ENCODE results near the gene HTT-AS.

The HTT-AS gene

DNA sequence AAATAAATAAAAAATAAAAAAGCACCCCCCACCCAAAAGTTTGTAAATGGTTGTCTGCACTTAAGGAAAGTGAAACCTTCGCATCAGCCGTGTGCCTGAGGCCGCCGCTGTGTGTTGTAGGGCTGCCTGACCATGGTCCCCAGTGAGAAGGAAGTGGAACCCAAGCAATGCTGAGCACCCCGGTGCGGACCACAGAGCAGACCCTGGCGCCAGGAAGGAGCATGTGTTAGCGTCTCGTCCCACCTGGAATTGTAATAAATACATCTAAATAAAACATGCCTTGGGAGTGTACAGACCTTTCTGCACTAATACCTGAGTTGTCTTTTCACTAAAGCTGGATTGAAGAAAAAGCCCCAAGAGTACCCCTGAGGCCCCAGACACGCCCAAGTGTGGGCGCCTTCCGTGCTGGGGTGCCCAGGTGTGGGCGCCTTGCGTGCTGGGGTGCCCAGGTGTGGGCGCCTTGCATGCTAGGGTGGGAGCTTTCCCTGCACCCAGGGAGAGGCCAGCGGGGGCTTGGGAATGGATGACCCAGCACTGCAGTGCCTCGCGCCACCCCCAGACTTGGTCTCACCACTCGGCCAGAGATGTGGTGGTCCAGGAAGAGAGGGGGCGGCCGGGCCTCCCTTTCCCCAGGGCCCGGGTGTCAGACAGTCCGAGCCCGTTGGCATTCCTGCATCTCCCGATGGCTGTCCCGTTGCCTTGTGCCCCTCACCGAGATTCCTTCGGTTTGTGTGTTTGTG is 33.7 kb downstream of the HTT-AS start:
- H3K4me3 ChIP-seq (ENCODE audit: low read depth, low read length) = no peak overlapping the region
- TF ChIP-seq POLR2A (IDR thresholded peaks at IDR 0.05; ENCODE audit: extremely low read depth, insufficient read length) (no peak), MYC (IDR thresholded peaks at IDR 0.05; ENCODE audit: low read depth, low read length) (no peak)
- TF ChIP-seq, protein P1, sequence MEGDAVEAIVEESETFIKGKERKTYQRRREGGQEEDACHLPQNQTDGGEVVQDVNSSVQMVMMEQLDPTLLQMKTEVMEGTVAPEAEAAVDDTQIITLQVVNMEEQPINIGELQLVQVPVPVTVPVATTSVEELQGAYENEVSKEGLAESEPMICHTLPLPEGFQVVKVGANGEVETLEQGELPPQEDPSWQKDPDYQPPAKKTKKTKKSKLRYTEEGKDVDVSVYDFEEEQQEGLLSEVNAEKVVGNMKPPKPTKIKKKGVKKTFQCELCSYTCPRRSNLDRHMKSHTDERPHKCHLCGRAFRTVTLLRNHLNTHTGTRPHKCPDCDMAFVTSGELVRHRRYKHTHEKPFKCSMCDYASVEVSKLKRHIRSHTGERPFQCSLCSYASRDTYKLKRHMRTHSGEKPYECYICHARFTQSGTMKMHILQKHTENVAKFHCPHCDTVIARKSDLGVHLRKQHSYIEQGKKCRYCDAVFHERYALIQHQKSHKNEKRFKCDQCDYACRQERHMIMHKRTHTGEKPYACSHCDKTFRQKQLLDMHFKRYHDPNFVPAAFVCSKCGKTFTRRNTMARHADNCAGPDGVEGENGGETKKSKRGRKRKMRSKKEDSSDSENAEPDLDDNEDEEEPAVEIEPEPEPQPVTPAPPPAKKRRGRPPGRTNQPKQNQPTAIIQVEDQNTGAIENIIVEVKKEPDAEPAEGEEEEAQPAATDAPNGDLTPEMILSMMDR (IDR thresholded peaks at IDR 0.05; ENCODE audit: low read depth, low read length) = no peak
- TF ChIP-seq, protein P2, sequence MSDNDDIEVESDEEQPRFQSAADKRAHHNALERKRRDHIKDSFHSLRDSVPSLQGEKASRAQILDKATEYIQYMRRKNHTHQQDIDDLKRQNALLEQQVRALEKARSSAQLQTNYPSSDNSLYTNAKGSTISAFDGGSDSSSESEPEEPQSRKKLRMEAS (IDR thresholded peaks at IDR 0.05; ENCODE audit: low read depth, low read length) = no peak
- DNase-seq (ENCODE audit: low read depth) = no peak

DNA sequence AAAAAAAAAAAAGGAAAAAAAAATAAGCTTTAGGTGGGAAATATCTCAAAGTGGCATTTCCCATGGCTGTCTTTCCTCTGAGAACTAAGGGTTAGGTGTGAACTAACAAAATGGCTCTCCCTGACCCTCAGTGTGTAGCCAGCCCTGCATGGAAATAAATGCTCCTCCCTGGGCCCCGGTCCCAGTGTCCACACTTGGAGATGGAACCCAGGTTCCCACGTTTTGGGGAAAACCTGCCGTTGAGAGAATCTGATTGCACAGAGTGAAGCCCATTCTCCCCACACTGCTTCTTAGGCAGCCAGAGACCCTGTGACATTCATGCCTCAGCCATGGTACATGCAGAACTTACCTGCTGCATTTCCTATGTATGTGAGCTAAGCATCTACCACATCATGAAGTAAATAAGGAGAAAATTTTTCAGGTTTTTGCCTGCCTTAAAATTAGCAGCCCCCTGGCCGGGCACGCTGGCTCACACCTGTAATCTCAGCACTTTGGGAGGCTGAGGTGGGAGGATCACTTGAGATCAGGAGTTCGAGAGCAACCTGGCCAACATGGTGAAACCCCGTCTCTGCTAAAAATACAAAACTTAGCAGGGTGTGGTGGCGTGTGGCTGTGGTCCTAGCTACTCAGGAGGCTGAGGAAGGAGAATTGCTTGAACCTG is 34.5 kb downstream of the HTT-AS start:
- H3K4me3 ChIP-seq (ENCODE audit: low read depth, low read length) = no peak overlapping the region

DNA sequence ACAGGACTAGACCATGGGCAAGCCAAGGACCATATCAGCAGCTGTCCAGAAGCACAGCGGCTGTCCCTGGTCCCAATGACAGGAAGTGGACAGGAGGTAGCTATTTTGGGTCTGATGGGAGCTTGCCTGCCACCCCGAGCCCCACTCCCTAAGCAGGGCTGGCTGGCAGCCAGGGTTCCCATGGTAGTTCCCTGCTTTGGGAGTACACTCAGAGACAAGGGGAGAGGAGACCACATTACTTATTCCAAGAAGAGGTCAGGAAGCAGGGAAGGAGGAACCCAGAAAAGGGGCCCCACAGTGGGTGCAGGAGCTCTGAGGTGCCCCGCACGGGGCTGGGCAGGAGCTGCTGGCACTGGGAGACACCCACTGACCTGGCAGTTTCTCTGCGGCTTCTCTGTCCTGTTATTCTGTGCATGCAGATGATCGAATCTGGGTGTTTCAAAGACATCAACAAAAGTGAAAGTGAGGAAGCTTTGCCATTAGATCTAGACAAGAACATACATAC is 36.3 kb downstream of the HTT-AS start:
- H3K4me3 ChIP-seq (ENCODE audit: low read depth, low read length) = no peak overlapping the region
- TF ChIP-seq POLR2A (IDR thresholded peaks at IDR 0.05; ENCODE audit: extremely low read depth, insufficient read length) (no peak), MYC (IDR thresholded peaks at IDR 0.05; ENCODE audit: low read depth, low read length) (no peak)
- TF ChIP-seq, protein P2 (IDR thresholded peaks at IDR 0.05; ENCODE audit: low read depth, low read length) = no peak
- TF ChIP-seq, protein P1 (IDR thresholded peaks at IDR 0.05; ENCODE audit: low read depth, low read length) = no peak
- DNase-seq (ENCODE audit: low read depth) = no peak

More for the DNA sequence above, 34.5 kb downstream of the HTT-AS start:
- TF ChIP-seq, protein P1 (IDR thresholded peaks at IDR 0.05; ENCODE audit: low read depth, low read length) = no peak
- TF ChIP-seq POLR2A (IDR thresholded peaks at IDR 0.05; ENCODE audit: extremely low read depth, insufficient read length) (no peak), MYC (IDR thresholded peaks at IDR 0.05; ENCODE audit: low read depth, low read length) (no peak)
- TF ChIP-seq, protein P2 (IDR thresholded peaks at IDR 0.05; ENCODE audit: low read depth, low read length) = no peak
- no peak for DNase-seq (ENCODE audit: low read depth)

DNA sequence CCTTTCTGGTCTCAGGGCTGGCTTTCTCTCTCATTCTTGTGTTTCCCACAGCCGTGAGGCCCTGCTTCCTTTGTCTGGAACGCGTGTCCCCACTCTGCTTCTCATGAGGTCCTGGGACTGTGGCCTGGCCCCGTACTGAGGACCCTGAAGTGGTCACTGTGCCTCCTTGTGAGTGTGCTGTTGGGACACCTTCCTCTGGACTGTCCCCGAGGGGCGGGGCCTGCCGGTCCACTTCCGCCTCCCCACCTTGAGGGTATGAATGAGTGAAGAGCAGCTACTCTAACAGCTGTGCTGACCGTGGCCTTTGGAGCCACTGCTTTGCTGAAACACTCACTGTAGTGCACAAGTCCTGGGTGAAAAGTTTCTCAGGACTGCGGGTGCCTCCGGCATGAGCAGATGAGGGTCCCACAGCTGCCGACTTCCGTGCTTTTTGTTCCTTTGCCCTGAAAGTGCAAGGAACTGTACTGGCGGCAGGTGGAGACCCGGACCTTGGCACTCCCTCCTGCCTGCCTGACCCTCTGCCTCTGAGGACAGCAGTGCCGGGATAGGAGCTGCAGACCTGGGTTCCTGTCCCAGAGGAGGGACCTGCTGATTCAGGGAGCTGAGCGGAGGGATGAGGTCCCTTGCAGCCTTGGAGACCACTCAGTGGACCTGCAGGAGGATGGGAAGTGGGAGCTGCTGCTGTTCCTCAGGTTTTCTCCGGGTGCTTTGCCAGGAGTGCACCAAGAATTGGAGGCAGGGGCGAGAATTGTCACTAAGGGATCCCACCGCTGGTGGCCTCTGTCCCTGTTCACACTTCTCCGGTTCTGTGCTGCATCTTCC is 38.0 kb downstream of the HTT-AS start:
- TF ChIP-seq, protein P2 (IDR thresholded peaks at IDR 0.05; ENCODE audit: low read depth, low read length) = no peak
- no peak for TF ChIP-seq MYC (IDR thresholded peaks at IDR 0.05; ENCODE audit: low read depth, low read length)
- TF ChIP-seq, protein P1 (IDR thresholded peaks at IDR 0.05; ENCODE audit: low read depth, low read length) = no peak
- no peak for TF ChIP-seq POLR2A (IDR thresholded peaks at IDR 0.05; ENCODE audit: extremely low read depth, insufficient read length)
- no peak for DNase-seq (ENCODE audit: low read depth)
- H3K4me3 ChIP-seq (ENCODE audit: low read depth, low read length) = no peak overlapping the region

DNA sequence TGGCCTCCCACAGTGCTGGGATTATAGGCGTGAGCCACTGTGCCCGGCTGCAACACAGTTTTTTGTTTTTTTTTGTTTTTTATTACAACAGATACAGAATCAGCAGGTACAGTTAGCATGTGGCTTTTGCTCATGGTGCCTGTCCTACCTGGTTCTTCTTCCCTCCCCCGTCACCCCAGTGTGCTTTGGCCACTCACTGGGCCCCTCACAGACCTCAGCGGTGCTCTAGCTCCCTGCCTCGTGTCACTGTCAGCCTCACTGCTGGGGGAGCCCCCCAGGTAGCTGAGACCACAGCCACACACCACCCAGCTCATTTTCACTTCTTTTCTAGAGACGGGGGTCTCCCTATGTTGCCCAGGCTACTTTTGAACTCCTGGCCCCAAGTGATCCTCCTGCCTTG is 38.7 kb downstream of the HTT-AS start:
- DNase-seq (ENCODE audit: low read depth) = no peak
- H3K4me3 ChIP-seq (ENCODE audit: low read depth, low read length) = no peak overlapping the region
- TF ChIP-seq MYC (IDR thresholded peaks at IDR 0.05; ENCODE audit: low read depth, low read length) (no peak), POLR2A (IDR thresholded peaks at IDR 0.05; ENCODE audit: extremely low read depth, insufficient read length) (no peak)
- TF ChIP-seq, protein P2 (IDR thresholded peaks at IDR 0.05; ENCODE audit: low read depth, low read length) = no peak
- TF ChIP-seq, protein P1 (IDR thresholded peaks at IDR 0.05; ENCODE audit: low read depth, low read length) = no peak

Data from NB4 (cell line).